ENCODE measurements around the gene TAF7L.

The TAF7L gene

GRCh38 chrX:101220662-101221260 is 70.4 kb downstream of the TAF7L start:
- no peak for DNase-seq

GRCh38 chrX:101219864-101220346 is 71.2 kb downstream of the TAF7L start:
- no peak for DNase-seq

GRCh38 chrX:101219116-101219863 is 71.8 kb downstream of the TAF7L start, which contains the start of gene DRP2:
Gene DRP2, plus strand, starts transcription at chrX:101219786. Its CDS starts 11,862 bp downstream, at chrX:101231648.
- no peak for DNase-seq
